Calu3 (cell line): ENCODE measurements around the gene AHNAK2. TPM values are rescaled to one million over a fixed set of nuclear protein-coding genes. Genes with fewer than 3 reads are reported as not detected.

Source experiments
- BruUV-seq: library from RNA; stranded (reverse); fragments of 400-500 nt; replicated peaks from 2 replicates; lab custom pipeline; 2021; lab: Mats Ljungman, UMichigan
- CTCF ChIA-PET: fragments of 300-600 bp; sonication (Branson Sonifier 250); formaldehyde crosslinking; loops from one replicate; lab custom pipeline; 2022; ENCODE audit warnings: antibody characterized with exemption; lab: Charles Lee
- DNase-seq: peaks from one replicate; pipeline ENCODE4 v3.0.0; 2022
- H3K27ac Mint-ChIP-seq: one replicate; pipeline ENCODE4 v1.8.0; 2022; ENCODE audit warnings: mixed read lengths; ENCODE audit not compliant: unreplicated experiment
- H3K27me3 Mint-ChIP-seq: one replicate; pipeline ENCODE4 v1.8.0; 2022; ENCODE audit warnings: mixed read lengths; ENCODE audit not compliant: unreplicated experiment
- H3K36me3 Mint-ChIP-seq: one replicate; pipeline ENCODE4 v1.8.0; 2022; ENCODE audit warnings: mild to moderate bottlenecking, moderate library complexity, mixed read lengths; ENCODE audit not compliant: insufficient read depth, unreplicated experiment
- H3K4me1 Mint-ChIP-seq: one replicate; pipeline ENCODE4 v1.8.0; 2022; ENCODE audit warnings: mild to moderate bottlenecking, low read depth, mixed read lengths; ENCODE audit not compliant: unreplicated experiment
- H3K4me3 Mint-ChIP-seq: one replicate; pipeline ENCODE4 v1.8.0; 2022; ENCODE audit warnings: mild to moderate bottlenecking, low read depth, moderate library complexity, mixed read lengths; ENCODE audit not compliant: unreplicated experiment
- H3K9me3 Mint-ChIP-seq: one replicate; pipeline ENCODE4 v1.8.0; 2022; ENCODE audit warnings: low read depth, mixed read lengths; ENCODE audit not compliant: unreplicated experiment
- CTCF ChIP-seq: fragments of 200-600 bp; IDR thresholded peaks from one replicate; pipeline ENCODE4 v1.8.0; 2022; ENCODE audit warnings: antibody characterized with exemption; ENCODE audit not compliant: unreplicated experiment
- intact Hi-C: fragments of 100-400 bp; cut with micrococcal nuclease; formaldehyde crosslinking; loops from one replicate; pipeline ENCODE4 v1.10.0; 2022; ENCODE audit not compliant: unreplicated experiment
- total RNA-seq: library from RNA; stranded (reverse); gene quantifications from 2 replicates; pipeline ENCODE4 v1.2.3, GENCODE V29; 2022

Gene AHNAK2
- total RNA-seq, 1 experiment from 2014 or later, result 42.0 TPM

- peak overlapping the region; percentile 84 for H3K27ac Mint-ChIP-seq
- H3K36me3 Mint-ChIP-seq, result peaks cover 37% of the 10 kb centered on the region
- TF ChIP-seq CTCF, result no peak
- peaks cover 28% of the 10 kb centered on the region for H3K4me1 Mint-ChIP-seq
- no TSS peak for BruUV-seq
- CTCF ChIA-PET, result interaction anchor here (0.5 kb wide), 1 partner anchor 505 kb away, joined by 5 read pairs; no protein-coding TSS in a partner anchor
- no peaks in the 10 kb centered on the region for H3K9me3 Mint-ChIP-seq
- intact Hi-C loops, result no loop called here
- H3K27me3 Mint-ChIP-seq, result no peaks in the 10 kb centered on the region
- DNase-seq, result no peak
- peak overlapping the region; percentile 76 for H3K4me3 Mint-ChIP-seq
Observed at GRCh38 chr14:104984056-104984894, 6.1 kb upstream of the AHNAK2 start.

GRCh38 chr14:104983231-104983721, 5.1 kb upstream of the AHNAK2 start:
- CTCF ChIA-PET, result no interaction called here
- no peak for TF ChIP-seq CTCF
- no peak overlapping the region for H3K27ac Mint-ChIP-seq
- H3K4me1 Mint-ChIP-seq, result peaks cover 36% of the 10 kb centered on the region
- peaks cover 39% of the 10 kb centered on the region for H3K36me3 Mint-ChIP-seq
- no peak overlapping the region for H3K4me3 Mint-ChIP-seq
- H3K27me3 Mint-ChIP-seq, result no peaks in the 10 kb centered on the region
- intact Hi-C loops, result no loop called here
- no peak for DNase-seq
- no TSS peak for BruUV-seq
- H3K9me3 Mint-ChIP-seq, result no peaks in the 10 kb centered on the region

GRCh38 chr14:104982548-104983230, 4.5 kb upstream of the AHNAK2 start:
- no TSS peak for BruUV-seq
- intact Hi-C loops, result no loop called here
- no peaks in the 10 kb centered on the region for H3K9me3 Mint-ChIP-seq

More at GRCh38 chr14:104982548-104983230, 4.5 kb upstream of the AHNAK2 start:
- no peak overlapping the region for H3K4me3 Mint-ChIP-seq
- no peak for TF ChIP-seq CTCF
- CTCF ChIA-PET, result no interaction called here
- no peaks in the 10 kb centered on the region for H3K27me3 Mint-ChIP-seq
- peaks cover 39% of the 10 kb centered on the region for H3K4me1 Mint-ChIP-seq
- H3K36me3 Mint-ChIP-seq, result peaks cover 41% of the 10 kb centered on the region
- DNase-seq, result no peak
- no peak overlapping the region for H3K27ac Mint-ChIP-seq
